NCI-H2107 treated with DMSO at 0.1 percent for 48 hours (cell line): ENCODE results near the gene PTPRN2.

ENCODE experiments used
- DNase-seq: peaks from one replicate; lab custom pipeline; 2025; ENCODE audit not compliant: unreplicated experiment; lab: John Stamatoyannopoulos, UW

Gene PTPRN2

DNA sequence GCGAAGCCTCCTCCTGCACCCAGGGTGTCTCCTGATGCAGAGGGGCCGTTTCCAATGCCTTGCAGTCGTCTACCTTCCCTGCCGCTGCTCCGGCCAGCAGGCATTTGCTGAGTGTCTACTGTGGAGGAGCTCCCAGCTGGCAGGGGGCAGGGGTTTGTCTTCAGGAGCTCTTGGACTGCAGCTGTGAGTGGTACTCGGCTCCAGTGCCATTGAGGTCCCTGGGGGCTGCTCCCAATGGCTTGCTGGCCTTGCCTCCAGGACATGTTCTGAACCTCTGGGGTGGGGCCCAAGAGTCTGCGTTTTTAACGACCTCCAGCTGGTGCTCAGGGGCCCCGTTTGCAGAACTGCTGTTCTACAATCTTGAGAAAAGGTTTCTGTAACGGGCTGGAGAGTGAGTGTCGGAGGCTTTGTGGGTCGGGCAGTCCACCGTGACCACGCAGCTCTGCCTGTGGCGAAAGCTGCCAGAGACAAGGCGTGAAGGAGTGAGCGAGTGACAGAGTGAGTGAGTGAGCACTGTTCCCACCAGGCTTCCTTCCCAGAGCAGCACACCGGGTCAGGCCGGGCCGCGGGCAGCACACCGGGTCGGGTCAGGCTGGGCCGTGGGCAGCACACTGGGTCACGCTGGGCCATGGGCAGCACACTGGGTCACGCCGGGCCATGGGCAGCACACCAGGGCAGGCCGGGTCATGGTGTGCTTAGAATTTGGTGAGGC, 520.2 kb downstream of the PTPRN2 start:
- DNase-seq = peak; percentile 17

DNA sequence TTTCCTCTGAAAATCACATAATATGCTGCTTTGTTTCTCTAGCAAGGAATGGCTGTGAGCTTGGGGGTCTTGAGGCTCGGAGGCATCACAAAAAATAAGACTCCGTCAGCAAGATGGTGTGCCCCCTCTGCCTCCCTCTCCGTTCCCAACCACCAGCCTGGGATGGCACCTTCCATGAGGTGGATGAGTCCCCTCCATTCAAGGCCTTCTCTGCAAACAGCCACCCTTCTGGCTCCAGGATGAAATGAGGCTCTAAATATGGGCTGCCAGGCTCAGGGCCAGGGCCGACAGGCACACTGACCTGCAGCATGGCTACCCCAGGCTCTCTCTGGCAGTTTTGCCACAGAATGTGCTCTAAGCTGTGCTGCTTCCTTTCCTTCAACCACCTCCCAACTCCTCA, 521.5 kb downstream of the PTPRN2 start:
- no peak for DNase-seq

DNA sequence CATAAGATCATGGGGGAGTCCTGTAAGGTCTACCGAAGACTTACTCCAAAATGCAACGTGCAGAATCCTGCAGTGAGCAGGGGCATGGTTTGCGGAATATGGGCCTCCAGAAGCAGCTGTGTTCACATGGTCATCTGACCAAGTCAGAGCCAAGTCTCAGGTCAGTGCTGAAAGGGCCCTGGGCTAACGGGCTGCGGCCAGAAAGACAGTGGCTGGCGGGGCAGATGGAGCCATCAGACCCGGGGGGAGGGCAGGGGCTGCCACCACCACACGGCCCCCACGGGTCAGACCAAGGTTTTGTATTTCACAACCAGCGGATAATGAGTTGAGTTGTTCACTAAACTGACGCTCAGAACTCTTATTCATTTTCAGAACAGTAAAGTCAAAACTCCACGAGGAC, 522.3 kb downstream of the PTPRN2 start:
- no peak for DNase-seq

DNA sequence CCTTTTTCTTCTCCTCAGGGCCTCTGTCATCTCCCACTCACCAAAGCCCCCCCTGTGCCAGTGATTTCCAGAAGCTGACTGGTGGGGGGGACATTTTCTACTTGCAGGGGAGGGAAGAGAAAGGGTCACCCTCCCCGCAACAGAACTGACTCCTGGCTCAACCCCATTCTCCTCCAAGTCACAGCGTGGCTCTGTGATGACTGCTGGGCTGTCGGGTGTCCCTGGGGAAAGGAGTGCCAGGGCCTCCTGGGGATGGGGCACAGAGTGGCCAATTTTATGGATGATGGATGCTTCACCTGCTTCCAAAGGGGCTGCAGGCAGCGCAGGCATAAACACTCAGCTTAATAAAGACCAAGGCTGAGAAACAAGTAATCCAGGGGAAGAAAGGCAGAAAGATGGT, 523.0 kb downstream of the PTPRN2 start:
- DNase-seq = peak; percentile 21

DNA sequence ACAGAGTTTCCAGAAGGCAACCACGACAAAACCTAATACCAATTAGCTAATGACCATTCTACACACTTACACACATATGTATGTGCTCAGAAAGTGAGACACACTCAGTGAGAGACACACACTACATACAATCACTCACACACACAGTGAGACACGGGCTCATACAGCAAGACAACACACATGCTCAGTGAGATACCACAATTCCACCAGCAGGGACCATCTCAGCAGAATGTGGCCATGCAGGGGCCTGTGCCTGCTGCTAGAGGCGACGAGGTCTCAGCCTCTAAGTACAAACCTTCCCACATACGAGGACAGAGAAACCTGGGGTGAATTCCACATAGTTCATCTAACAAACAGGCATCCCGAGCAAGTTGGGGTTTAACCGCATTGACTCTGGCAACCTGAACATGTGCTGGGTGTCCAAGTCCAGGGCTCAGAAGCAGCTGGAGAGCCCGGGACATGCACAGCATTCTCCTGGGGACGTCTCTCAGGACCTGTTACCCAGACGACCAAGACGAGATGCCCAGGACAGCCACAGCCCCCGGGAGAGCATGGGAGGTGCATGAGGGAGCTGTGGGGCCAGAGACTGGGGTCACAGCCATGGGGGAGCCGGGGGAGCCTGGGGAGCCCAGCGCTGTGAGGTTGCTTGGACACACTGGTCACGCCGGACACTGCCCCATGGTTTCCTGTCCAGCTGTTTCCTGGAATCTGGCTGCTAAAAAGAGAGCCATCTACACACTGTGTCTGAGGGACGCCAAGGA, 523.6 kb downstream of the PTPRN2 start:
- no peak for DNase-seq

DNA sequence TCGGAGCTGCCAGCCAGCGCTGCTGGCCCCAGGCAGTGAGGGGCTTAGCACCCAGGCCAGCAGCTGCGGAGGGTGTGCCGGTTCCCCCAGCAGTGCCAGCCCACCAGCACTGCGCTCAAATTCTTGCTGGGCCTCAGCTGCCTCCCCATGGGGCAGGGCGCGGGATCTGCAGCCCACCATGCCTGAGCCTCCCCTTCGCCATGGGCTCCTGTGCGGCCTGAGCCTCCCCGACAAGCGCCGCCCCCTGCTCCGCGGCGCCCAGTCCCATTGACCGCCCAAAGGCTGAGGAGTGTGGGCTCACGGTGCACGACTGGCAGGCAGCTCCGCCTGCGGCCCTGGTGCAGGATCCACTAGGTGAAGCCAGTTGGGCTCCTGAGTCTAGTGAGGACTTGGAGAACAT, 525.0 kb downstream of the PTPRN2 start:
- DNase-seq = no peak

DNA sequence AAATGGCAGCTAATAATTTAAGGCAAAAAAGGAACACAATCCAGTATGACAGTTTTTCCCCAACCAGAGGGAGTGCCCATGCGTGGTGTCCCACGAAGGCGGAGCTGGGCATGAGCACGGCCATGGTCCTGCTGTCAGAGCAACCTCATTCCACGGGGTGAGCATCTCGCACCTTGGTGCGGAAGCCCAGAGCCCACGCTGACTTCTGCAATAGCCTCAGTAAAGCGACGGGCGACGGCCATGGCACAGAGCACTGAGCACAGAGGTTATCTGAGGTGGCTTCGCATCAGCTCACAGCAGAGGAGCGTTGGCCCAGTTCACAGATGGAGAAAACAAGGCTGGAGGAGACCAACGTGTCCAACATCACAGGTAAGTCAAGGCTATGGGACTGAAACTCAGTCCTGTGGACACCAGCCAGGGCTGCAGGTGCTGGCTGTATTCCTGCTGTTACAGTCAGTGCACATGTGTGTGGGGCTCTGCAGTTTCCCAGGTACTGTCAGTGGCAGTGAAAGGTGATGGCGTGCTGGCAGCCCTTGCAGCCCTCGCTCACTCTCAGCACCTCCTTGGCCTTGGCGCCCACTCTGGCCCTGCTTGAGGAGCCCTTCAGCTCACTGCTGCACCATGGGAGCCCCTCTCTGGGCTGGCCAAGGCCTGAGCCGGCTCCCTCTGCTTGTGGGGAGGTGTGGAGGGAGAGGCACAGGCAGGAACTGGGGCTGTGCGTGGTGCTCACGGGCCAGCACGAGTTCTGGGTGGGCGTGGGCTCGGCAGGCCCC, 525.6 kb downstream of the PTPRN2 start:
- no peak for DNase-seq

DNA sequence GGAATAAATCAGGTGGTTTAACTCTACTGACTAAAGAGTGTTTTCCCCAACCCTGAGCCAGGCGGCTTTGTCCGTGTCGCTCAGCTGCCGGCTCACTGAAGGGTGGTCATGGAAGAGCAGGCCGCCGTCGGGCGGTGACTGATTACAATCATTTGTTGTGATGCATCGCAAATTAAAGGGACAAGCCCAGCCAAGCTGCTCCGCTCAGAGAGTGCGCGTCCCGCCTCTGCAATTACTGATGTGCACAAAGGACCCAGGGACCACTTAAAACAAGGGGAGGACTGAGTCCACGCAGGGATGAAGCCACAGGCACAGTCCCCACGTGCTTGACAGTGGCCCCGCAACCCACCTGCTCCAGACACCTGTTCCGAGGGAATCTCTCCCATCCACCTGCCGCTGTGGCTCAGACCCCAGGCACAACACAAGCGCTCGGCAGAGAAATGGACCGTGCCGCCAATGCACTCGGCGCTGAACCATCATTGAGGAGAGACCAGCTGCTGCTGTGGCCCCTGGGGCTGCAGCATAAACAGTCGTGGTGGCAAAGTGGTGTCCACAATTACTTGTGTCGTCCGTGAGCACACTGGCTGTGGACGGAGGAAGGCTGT, 526.5 kb downstream of the PTPRN2 start:
- no peak for DNase-seq

DNA sequence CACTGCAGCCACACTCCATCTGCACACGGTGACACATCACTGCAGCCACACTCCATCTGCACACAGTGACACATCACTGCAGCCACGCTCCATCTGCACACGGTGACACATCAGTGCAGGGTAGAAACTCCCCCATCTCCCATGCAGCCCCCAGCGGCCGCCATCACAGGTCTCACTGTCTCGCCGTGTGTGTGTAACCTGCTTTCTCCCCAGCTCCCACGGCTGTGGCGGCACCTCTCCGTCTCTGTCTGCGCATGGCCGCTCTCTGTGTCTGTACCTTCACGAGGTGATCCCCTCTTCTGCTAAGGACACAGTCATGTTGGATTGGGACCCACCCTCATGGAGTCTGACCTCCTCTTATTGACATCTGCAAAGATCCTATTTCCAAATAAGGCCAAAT, 527.4 kb downstream of the PTPRN2 start:
- no peak for DNase-seq

DNA sequence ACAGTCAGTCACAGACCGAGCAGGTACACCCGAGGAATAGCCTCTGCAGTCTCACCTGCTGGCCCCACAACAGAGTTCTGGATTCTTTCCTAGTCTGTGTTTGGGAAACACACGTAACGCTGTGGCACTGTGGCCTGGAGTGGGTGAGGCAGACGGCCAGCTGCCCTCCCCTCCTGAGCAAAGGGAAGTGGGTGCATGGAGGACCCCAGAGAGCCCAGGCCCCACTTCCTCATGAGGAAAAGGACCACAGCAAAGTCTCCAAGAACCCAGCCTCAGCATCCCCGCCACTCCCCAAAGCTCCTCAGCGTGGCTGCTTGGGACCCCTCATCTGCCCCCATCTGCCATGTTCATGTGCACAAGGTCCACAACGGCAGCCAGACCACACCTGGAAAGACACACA, 530.2 kb downstream of the PTPRN2 start:
- DNase-seq = no peak

DNA sequence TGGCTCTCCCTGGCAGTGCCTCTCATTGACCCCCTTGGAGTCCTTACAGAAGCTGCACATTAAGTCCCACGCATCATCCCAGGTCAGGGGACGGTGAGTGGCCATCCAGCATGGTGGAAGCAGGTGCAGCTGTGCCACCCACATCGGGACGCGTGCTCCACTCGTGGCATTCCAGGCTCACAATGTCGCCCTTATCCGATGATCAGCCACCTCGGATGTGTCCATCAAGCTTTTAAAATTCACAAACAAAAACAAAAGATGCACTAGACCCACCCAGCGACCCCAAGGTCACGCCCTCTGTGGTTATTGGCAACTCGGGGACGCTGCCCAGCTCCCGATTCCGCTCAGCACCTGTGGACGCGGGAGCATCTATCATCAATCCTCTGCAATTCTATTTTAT, 530.9 kb downstream of the PTPRN2 start:
- no peak for DNase-seq

DNA sequence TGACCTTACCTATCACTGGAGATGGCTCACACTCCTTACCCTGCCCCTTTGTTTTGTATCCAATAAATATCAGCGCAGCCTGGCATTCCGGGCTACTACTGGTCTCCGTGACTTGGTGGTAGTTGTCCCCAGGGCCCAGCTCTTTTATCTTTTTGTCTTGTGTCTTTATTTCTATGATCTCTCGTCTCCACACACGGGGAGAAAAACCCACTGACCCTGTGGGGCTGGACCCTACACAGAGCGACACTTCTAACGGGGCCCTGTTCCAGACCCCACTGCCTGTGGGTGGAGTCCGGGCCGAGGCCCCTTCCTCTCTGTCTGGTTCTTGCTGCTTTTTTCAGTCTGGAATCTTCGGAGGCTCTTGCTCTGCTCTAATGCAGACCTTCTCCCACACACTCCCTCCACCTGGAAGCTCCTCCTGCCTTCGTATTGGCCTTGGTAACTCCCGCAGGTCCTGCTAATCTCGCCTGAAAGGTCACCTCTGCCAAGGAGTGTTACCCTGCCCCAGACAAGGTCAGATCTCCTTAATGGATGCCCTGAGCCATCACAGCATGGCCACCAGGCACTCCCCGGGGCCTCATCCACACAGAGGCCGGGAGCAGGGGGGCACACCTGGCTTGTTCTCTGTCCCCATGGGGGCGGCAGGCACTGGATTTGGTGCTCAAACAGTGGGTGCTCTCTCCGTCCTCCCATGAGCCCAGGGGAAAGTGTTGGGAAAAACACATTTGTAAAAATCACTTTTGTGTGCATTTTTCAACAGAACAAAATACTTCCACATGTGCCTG, 531.7 kb downstream of the PTPRN2 start:
- DNase-seq = no peak

DNA sequence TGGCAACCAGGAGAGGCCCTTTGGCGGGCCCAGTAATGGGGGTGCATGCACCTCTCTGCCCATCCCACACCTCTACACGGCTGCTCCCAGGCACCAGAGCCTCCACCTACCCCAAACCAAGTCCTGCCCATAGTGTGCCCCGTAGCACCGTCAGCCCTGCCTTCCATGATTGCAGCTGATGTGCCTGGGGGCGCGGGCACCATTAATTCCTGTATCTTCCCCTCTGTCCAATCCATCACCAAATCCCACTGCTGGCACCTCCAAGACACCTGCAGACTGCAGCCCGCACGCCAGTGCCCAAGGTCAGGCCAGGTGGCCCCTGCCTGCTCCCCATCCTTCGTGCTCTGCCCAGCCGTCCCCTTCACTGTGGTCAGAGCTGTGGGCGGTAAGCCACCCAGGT, 533.0 kb downstream of the PTPRN2 start:
- DNase-seq = no peak

DNA sequence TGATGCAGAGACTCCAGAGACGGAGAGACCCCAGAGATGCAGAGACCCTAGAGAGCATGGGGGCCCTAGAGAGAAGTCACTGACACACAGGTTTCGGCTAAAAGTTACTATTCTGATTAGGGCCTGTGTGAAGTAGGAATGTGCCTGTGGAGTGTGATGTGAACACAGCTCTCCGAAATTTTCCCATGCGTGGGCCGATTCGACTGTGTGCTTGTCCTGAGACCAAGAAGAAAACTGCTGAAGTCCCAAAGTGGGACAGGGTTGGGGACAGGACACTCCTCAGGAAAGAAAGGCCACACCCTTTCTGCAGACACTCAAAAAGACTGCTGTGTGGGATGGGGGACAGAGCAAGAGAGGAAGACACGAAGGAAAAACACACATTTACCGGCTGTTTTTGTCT, 533.5 kb downstream of the PTPRN2 start:
- no peak for DNase-seq

DNA sequence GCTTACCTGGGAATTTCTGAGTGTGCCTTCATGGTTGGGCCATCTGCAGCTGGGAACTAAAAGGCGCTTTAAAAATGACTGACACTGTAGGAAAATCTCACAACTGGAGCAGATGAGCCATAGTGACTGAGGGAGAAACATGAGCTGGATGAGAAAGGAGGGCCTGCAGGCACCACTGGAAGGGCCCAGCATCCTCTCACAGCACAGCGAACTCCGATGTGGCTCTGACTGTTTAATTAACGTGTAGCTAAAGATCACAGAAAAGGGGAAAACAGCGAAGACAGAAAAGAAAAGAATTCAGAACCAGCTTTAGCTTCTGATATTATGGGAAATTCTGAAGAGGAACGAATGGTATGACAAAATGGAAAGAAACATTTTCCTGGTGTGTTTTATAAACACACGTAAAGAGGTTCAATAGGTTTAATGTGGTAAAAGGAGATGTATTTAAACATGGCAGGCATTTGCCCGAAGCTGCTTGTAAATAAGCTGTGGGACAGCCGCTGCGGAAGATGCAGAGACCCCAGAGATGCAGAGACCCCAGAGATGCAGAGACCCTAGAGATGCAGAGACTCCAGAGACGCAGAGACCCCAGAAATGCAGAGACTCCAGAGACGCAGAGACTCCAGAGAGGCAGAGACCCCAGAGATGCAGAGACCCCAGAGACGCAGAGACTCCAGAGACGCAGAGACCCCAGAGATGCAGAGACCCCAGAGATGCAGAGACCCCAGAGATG, 534.3 kb downstream of the PTPRN2 start:
- DNase-seq = no peak

DNA sequence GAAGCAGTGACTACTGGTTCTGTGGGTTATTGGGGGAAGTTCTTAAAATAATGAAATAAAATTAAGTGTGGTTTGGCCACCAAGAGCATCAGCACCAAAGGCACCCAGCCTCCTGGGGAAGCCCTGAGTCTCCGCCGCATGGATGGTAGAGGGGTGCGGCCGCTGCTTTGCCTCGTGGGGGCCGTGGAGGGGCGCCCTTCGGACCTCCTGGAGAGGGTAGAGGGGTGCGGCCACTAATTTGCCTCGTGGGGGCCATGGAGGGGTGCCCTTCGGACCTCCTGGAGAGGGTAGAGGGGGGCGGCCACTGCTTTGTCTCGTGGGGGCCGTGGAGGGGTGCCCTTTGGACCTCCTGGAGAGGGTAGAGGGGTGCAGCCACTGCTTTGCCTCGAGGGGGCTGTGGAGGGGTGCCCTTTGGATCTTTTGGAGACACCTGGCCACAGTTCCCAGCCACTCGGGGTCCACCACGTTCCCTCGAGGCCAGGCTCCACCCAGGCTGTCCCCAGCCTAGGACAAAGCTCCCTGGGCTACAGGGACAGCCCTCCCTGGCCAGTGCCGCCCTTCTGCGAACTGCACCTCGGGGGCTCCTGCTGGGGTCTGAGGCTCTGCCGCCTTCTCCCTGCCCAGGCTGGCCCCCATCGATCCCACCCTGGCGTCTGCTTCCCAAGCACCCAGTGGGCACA, 535.1 kb downstream of the PTPRN2 start:
- DNase-seq = no peak

DNA sequence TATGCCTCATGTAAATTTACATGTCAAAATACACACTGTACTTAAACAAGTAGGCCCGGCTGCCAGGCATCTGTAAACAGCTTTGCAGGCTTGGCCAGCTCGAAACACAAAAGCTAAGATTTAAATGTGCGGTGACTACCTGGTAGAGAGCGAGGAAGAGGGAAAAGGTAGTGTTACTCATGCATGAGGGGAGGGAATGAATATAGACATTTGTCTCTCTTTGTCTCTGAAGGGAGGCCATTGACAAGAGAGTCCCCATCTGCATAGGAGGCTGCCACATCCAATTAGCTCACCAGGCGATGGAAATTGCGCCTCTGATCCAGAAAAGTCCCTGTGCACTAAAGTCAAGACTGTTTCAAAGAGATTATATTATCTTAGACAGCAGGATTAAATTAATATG, 535.8 kb downstream of the PTPRN2 start:
- DNase-seq = peak; percentile 22

DNA sequence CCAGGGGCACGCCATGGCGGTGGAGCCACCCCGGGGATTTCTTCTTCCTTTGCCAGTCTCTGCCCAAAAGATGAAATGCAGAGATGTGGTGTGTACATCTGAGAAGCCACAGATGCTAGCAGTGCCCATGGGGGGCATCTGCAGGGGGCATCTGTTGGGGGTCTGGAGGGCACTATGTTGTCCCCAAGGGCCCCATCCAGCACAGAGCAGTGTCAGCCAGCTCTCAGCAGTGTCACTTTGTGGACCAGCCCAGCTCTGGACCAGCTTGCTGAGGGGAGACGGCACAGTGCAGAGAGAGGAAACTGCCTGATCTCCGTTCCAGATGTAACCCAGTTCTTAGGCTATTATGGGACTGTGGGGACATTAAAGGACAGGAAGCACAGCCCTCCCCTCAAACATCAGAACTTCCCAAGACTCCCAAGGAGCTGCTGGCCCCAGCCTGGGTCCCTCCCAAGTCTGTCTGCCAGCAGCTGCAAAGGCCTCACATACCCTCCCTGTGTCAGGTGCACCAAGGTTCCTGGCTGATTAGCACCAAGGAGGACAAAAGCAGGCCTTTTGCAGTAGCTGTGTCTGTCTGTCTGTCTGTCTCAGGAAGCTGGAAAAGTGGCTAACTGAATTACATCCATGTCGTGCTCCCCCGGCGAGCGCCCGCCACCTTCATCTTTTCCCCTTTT, 536.5 kb downstream of the PTPRN2 start:
- no peak for DNase-seq

DNA sequence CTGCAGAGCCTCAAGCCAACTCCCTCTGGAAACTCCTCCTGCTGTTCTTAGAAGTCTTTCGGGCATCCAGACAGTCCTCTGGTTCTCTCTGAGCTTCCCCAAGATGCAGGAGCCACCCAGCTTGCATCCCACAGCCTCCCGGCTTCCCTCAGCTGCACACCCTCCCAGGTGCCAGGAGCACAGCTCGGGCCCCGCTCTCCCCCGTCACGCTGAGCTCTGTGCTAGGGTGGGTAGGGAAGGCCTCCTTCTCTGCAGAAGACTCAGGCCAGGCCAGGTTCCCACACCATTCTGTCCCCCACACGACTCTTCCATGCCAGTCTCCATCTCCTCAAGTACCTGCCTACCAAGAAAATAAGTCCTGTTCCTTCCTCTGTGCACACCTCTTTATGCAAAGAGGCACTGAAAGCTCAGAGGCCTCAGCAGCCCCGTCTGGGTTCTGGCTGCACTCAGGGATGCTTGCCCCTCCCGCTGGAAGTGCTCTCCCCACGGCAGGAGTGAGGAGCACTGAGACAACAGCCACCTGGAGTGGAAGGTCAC, 537.1 kb downstream of the PTPRN2 start:
- no peak for DNase-seq
